HG03439 (cell line): ENCODE measurements around the gene SNX30.

Experiments
- ATAC-seq: cut with Tn5 transposase; IDR thresholded peaks from one replicate; pipeline ENCODE4 v1.9.1; 2021; ENCODE audit warnings: mild to moderate bottlenecking, moderate library complexity; ENCODE audit not compliant: unreplicated experiment

Gene SNX30

GRCh38 chr9:112873773-112874405 lies 123.3 kb downstream of the SNX30 start:
- ATAC-seq: no peak

GRCh38 chr9:112878752-112879151 lies 128.2 kb downstream of the SNX30 start:
- no peak for ATAC-seq

GRCh38 chr9:112880650-112881049 lies 130.1 kb downstream of the SNX30 start:
- ATAC-seq: no peak

- ATAC-seq: no peak
Observed at GRCh38 chr9:112881331-112881730, 130.8 kb downstream of the SNX30 start.

- ATAC-seq: no peak
Observed at GRCh38 chr9:112884101-112884500, 133.5 kb downstream of the SNX30 start.

- ATAC-seq: no peak
Observed at GRCh38 chr9:112884721-112885120, 134.2 kb downstream of the SNX30 start.

GRCh38 chr9:112885324-112885723 lies 134.8 kb downstream of the SNX30 start:
- no peak for ATAC-seq

GRCh38 chr9:112886351-112886750 lies 135.8 kb downstream of the SNX30 start:
- no peak for ATAC-seq

GRCh38 chr9:112887381-112887780 lies 136.8 kb downstream of the SNX30 start:
- no peak for ATAC-seq

- ATAC-seq: no peak
Observed at GRCh38 chr9:112890106-112891081, 139.8 kb downstream of the SNX30 start, which contains the start of gene SLC46A2. Gene SLC46A2, minus strand, starts transcription at chr9:112890876. Its CDS starts 195 bp downstream, at chr9:112890681.

GRCh38 chr9:112891521-112891920 lies 141.0 kb downstream of the SNX30 start:
- no peak for ATAC-seq

GRCh38 chr9:112892981-112893380 lies 142.4 kb downstream of the SNX30 start:
- no peak for ATAC-seq

GRCh38 chr9:112894041-112894440 lies 143.5 kb downstream of the SNX30 start:
- ATAC-seq: no peak

GRCh38 chr9:112894699-112895098 lies 144.1 kb downstream of the SNX30 start:
- no peak for ATAC-seq

- ATAC-seq: no peak
Observed at GRCh38 chr9:112896131-112896530, 145.6 kb downstream of the SNX30 start.

GRCh38 chr9:112898872-112899311 lies 148.3 kb downstream of the SNX30 start:
- no peak for ATAC-seq

- ATAC-seq: no peak
Observed at GRCh38 chr9:112900488-112900887, 149.9 kb downstream of the SNX30 start.

GRCh38 chr9:112900901-112901300 lies 150.3 kb downstream of the SNX30 start:
- ATAC-seq: no peak

GRCh38 chr9:112905084-112905483 lies 154.5 kb downstream of the SNX30 start:
- no peak for ATAC-seq

GRCh38 chr9:112911736-112912135 lies 161.2 kb downstream of the SNX30 start:
- ATAC-seq: no peak

- ATAC-seq: no peak
Observed at GRCh38 chr9:112912636-112913035, 162.1 kb downstream of the SNX30 start.

GRCh38 chr9:112913326-112913725 lies 162.8 kb downstream of the SNX30 start:
- no peak for ATAC-seq
